Tibial artery (tissue), 4 donors: ENCODE measurements around the gene DDX6.
"Not testable (repeated sequence)": the region's sequence is repeated elsewhere in the genome, so short reads cannot be mapped to it uniquely, and the experiment has no call there.

Experiments used
- DNase-seq, 2 donors: peaks; one replicate each; pipeline ENCODE4 v3.0.0-alpha.2; 2019
- H3K27ac ChIP-seq, 2 donors: fragments of 200-600 bp; sonication (generic) in 1 of 2; 1 replicate in 1 of 2; 2 replicates in 1 of 2; pipeline ENCODE4 v1.5.1; 2018 to 2019; ENCODE audit warnings: mild to moderate bottlenecking in 1 of 2
- H3K27me3 ChIP-seq, 2 donors: fragments of 200-600 bp; sonication (generic) in 1 of 2; one replicate each; pipeline versions ENCODE4 v1.5.1 to v1.6.0; 2016 to 2019
- H3K36me3 ChIP-seq, 3 donors: fragments of 200-600 bp; sonication (generic) in 2 of 3; one replicate each; pipeline ENCODE4 v1.5.1; 2016 to 2019; ENCODE audit warnings: mild to moderate bottlenecking in 2 of 3
- H3K4me1 ChIP-seq, 4 donors: fragments of 200-600 bp; sonication (generic) in 2 of 4; 1 replicate in 3 of 4; 2 replicates in 1 of 4; pipeline ENCODE4 v1.5.1; 2016 to 2019
- H3K4me3 ChIP-seq, 2 donors: fragments of 200-600 bp; sonication (generic) in 1 of 2; 1 replicate in 1 of 2; 2 replicates in 1 of 2; pipeline ENCODE4 v1.5.1; 2018 to 2019; ENCODE audit warnings: mild to moderate bottlenecking in 2 of 2
- H3K9me3 ChIP-seq, 3 donors: fragments of 200-600 bp; sonication (generic) in 1 of 3; one replicate each; pipeline ENCODE4 v1.5.1; 2016 to 2019
- CTCF ChIP-seq, 2 experiments: fragments of 200-600 bp in 1 of 2; fragments of 450-650 bp in 1 of 2; IDR thresholded peaks; one replicate each; pipeline ENCODE4 v1.5.1; 2017 to 2019; ENCODE audit warnings: antibody characterized with exemption in 2 of 2, mild to moderate bottlenecking in 1 of 2, moderate library complexity in 1 of 2
- intact Hi-C: fragments of 100-400 bp; cut with DNase I; formaldehyde crosslinking; loops from one replicate; pipeline ENCODE4 v1.15.0; 2023; ENCODE audit warnings: low total_unique reads

The DDX6 gene

GRCh38 chr11:118820412-118821357 lies 29.7 kb upstream of the DDX6 start:
- no peak for TF ChIP-seq CTCF (IDR thresholded peaks at IDR 0.05)
- no peak overlapping the region for H3K4me3 ChIP-seq
- peak overlapping the region; percentile 71 to 73 for H3K27ac ChIP-seq
- H3K4me1 ChIP-seq = peaks cover 0 to 15% (median 11%) of the 10 kb centered on the region in 4 donors
- DNase-seq = peak; percentile 83 to 98
- H3K36me3 ChIP-seq = no peaks in the 10 kb centered on the region
- intact Hi-C loops = no loop called here
- H3K27me3 ChIP-seq = no peaks in the 10 kb centered on the region
- H3K9me3 ChIP-seq = no peaks in the 10 kb centered on the region

- Histone ChIP-seq H3K4me1 (peaks cover 0 to 15% (median 11%) of the 10 kb centered on the region in 4 donors), H3K27ac (peak overlapping the region; percentile 71 to 73)
- H3K9me3 ChIP-seq, H3K4me3 ChIP-seq, H3K36me3 ChIP-seq, intact Hi-C loops, DNase-seq, H3K27me3 ChIP-seq: not testable (repeated sequence)
Observed at GRCh38 chr11:118820025-118820379, 29.0 kb upstream of the DDX6 start.

- peak overlapping the region; percentile 71 to 73 for H3K27ac ChIP-seq
Observed at GRCh38 chr11:118819334-118820024, 28.5 kb upstream of the DDX6 start.

GRCh38 chr11:118818130-118818529 lies 27.2 kb upstream of the DDX6 start:
- intact Hi-C loops = no loop called here

More at GRCh38 chr11:118819334-118820024, 28.5 kb upstream of the DDX6 start:
- TF ChIP-seq CTCF (IDR thresholded peaks at IDR 0.05) = no peak
- no peak for DNase-seq
- intact Hi-C loops = no loop called here
- Histone ChIP-seq H3K4me3 (no peak overlapping the region), H3K4me1 (peaks cover 0 to 15% (median 11%) of the 10 kb centered on the region in 4 donors), H3K27me3 (no peaks in the 10 kb centered on the region), H3K36me3 (no peaks in the 10 kb centered on the region), H3K9me3 (no peaks in the 10 kb centered on the region)

GRCh38 chr11:118813551-118813950 lies 22.6 kb upstream of the DDX6 start:
- Histone ChIP-seq H3K4me1 (no peaks in the 10 kb centered on the region), H3K4me3 (no peak overlapping the region), H3K36me3 (no peaks in the 10 kb centered on the region), H3K27me3 (no peaks in the 10 kb centered on the region), H3K9me3 (no peaks in the 10 kb centered on the region), H3K27ac (no peak overlapping the region)
- no peak for TF ChIP-seq CTCF (IDR thresholded peaks at IDR 0.05)
- intact Hi-C loops = no loop called here
- DNase-seq = no peak

More at GRCh38 chr11:118818130-118818529, 27.2 kb upstream of the DDX6 start:
- no peak for TF ChIP-seq CTCF (IDR thresholded peaks at IDR 0.05)
- Histone ChIP-seq H3K27me3 (no peaks in the 10 kb centered on the region), H3K4me3 (no peak overlapping the region), H3K36me3 (no peaks in the 10 kb centered on the region), H3K27ac (no peak overlapping the region), H3K4me1 (peaks cover 0 to 15% (median 11%) of the 10 kb centered on the region in 4 donors), H3K9me3 (no peaks in the 10 kb centered on the region)
- DNase-seq = no peak

GRCh38 chr11:118812485-118812884 lies 21.5 kb upstream of the DDX6 start:
- H3K27ac ChIP-seq = no peak overlapping the region
- no peak for DNase-seq
- H3K36me3 ChIP-seq = no peaks in the 10 kb centered on the region
- H3K4me1 ChIP-seq = no peaks in the 10 kb centered on the region
- H3K27me3 ChIP-seq = no peaks in the 10 kb centered on the region
- H3K9me3 ChIP-seq = no peaks in the 10 kb centered on the region
- intact Hi-C loops = no loop called here
- TF ChIP-seq CTCF (IDR thresholded peaks at IDR 0.05) = no peak
- H3K4me3 ChIP-seq = no peak overlapping the region
